ENCODE measurements around the gene ACIN1. TPM values are rescaled to one million over a fixed set of nuclear protein-coding genes. Genes with fewer than 3 reads are reported as not detected.

The ACIN1 gene
- polyA plus RNA-seq, 1 donor (not counting 4 experiments of a cell fraction or from before 2014, with no cell fraction given), result 104 TPM

GRCh38 chr14:23067847-23068788 lies 26.8 kb downstream of the ACIN1 start:
- Histone ChIP-seq H3K27me3 (ENCODE audit: control insufficient read depth, extremely low read depth, insufficient read depth, low read length) (no peaks in the 10 kb centered on the region), H3K27ac (ENCODE audit: control insufficient read depth, insufficient read depth, low read length) (no peak overlapping the region), H3K79me2 (ENCODE audit: control insufficient read depth, insufficient read depth, low read length) (peaks cover 53% of the 10 kb centered on the region), H2AFZ (ENCODE audit: control insufficient read depth, low read length) (no peak overlapping the region), H3K4me1 (ENCODE audit: control insufficient read depth, extremely low read depth, insufficient read depth, low read length) (peaks cover 23% of the 10 kb centered on the region), H4K20me1 (ENCODE audit: control insufficient read depth, extremely low read depth, insufficient read depth, low read length) (peaks cover 19% of the 10 kb centered on the region), H3K4me2 (ENCODE audit: control insufficient read depth, extremely low read depth, insufficient read depth, low read depth, low read length) (peak overlapping the region; percentile 47), H3K9me1 (ENCODE audit: control insufficient read depth, extremely low read depth, insufficient read depth, low read length) (peaks cover 4% of the 10 kb centered on the region), H3K9me3 (ENCODE audit: control insufficient read depth, low read depth, low read length) (no peaks in the 10 kb centered on the region), H3K9ac (ENCODE audit: control insufficient read depth, extremely low read depth, insufficient read depth, low read length) (no peak overlapping the region), H3K4me3 (ENCODE audit: control insufficient read depth in 2 of 3, extremely low read depth in 1 of 3, insufficient read depth in 2 of 3, low read depth in 1 of 3, low read length in 3 of 3) (no peak overlapping the region), H3K36me3 (ENCODE audit: control insufficient read depth in 2 of 2, extremely low read depth in 1 of 2, insufficient read depth in 2 of 2, low read length in 2 of 2) (peaks cover 48 to 62% of the 10 kb centered on the region in 2 experiments)
- TF ChIP-seq, protein P1, sequence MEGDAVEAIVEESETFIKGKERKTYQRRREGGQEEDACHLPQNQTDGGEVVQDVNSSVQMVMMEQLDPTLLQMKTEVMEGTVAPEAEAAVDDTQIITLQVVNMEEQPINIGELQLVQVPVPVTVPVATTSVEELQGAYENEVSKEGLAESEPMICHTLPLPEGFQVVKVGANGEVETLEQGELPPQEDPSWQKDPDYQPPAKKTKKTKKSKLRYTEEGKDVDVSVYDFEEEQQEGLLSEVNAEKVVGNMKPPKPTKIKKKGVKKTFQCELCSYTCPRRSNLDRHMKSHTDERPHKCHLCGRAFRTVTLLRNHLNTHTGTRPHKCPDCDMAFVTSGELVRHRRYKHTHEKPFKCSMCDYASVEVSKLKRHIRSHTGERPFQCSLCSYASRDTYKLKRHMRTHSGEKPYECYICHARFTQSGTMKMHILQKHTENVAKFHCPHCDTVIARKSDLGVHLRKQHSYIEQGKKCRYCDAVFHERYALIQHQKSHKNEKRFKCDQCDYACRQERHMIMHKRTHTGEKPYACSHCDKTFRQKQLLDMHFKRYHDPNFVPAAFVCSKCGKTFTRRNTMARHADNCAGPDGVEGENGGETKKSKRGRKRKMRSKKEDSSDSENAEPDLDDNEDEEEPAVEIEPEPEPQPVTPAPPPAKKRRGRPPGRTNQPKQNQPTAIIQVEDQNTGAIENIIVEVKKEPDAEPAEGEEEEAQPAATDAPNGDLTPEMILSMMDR (optimal IDR thresholded peaks at IDR 0.05 in 1 of 3, IDR thresholded peaks at IDR 0.05 in 1 of 3, conservative IDR thresholded peaks at IDR 0.05 in 1 of 3; ENCODE audit: extremely low read depth in 1 of 3, insufficient read depth in 2 of 3, low read length in 3 of 3), result no peak
- TF ChIP-seq EZH2 (IDR thresholded peaks at IDR 0.05; ENCODE audit: low read length), result no peak
- no peak for FAIRE-seq
- dilution Hi-C loops (cut with MboI; ENCODE audit: extremely low pct_ligation_motif_present, low sequenced_read_pairs), result no loop called here
- no peak for DNase-seq (ENCODE audit: low read depth, low spot score)

DNA sequence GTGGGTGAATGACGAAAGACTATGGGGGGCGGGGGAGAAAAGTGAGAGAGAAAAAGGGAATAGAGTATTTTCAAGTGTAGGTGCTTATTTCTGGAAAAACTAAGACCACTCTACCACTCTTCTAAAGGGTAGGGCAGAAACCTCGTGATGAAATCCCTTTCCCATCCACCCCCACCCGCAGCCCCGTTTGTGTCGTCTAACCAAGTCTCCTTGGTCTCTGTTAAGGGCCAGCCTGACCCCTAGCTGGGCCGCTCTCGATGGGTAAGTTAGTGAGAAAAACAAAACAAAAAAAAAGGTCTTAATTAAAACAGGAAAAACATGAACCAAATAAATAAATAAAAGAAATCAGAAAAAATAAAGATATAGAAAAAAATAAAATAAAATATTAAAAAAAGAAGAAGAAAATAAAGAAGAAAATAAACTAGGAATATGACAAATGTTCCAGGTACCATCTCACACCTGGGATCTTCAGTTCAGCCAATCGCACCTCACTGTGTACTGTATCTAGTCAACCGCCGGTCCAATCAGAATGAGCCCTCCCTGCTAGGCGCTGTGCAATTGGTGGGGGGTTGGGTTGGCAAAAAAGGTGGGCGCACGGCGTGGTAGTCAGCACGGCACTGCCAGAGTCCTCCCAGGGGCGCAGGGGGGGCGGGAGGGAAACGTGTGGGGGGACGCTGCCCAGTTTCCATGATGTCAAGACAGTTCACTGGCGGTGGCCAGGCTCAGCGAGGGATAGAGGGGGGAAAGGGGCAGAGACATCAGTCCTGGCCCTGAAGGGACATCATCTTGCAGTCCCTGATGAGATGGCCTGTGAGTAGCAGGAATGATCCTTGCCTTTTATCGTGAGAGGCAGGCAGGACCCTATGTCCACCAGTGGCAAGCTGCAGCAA lies 27.8 kb downstream of the ACIN1 start:
- Histone ChIP-seq H3K9me1 (ENCODE audit: control insufficient read depth, extremely low read depth, insufficient read depth, low read length) (peaks cover 4% of the 10 kb centered on the region), H3K4me2 (ENCODE audit: control insufficient read depth, extremely low read depth, insufficient read depth, low read depth, low read length) (no peak overlapping the region), H3K27me3 (ENCODE audit: control insufficient read depth, extremely low read depth, insufficient read depth, low read length) (no peaks in the 10 kb centered on the region), H3K27ac (ENCODE audit: control insufficient read depth, insufficient read depth, low read length) (no peak overlapping the region), H3K9ac (ENCODE audit: control insufficient read depth, extremely low read depth, insufficient read depth, low read length) (no peak overlapping the region), H3K36me3 (ENCODE audit: control insufficient read depth in 2 of 2, extremely low read depth in 1 of 2, insufficient read depth in 2 of 2, low read length in 2 of 2) (peaks cover 54 to 66% of the 10 kb centered on the region in 2 experiments), H3K9me3 (ENCODE audit: control insufficient read depth, low read depth, low read length) (no peaks in the 10 kb centered on the region), H4K20me1 (ENCODE audit: control insufficient read depth, extremely low read depth, insufficient read depth, low read length) (peaks cover 19% of the 10 kb centered on the region), H3K4me3 (ENCODE audit: control insufficient read depth in 2 of 3, extremely low read depth in 1 of 3, insufficient read depth in 2 of 3, low read depth in 1 of 3, low read length in 3 of 3) (no peak overlapping the region), H3K79me2 (ENCODE audit: control insufficient read depth, insufficient read depth, low read length) (peaks cover 51% of the 10 kb centered on the region), H2AFZ (ENCODE audit: control insufficient read depth, low read length) (no peak overlapping the region), H3K4me1 (ENCODE audit: control insufficient read depth, extremely low read depth, insufficient read depth, low read length) (peaks cover 28% of the 10 kb centered on the region)
- dilution Hi-C loops (cut with MboI; ENCODE audit: extremely low pct_ligation_motif_present, low sequenced_read_pairs), result no loop called here
- FAIRE-seq (no peak), DNase-seq (ENCODE audit: low read depth, low spot score) (no peak)
- TF ChIP-seq, protein P1 (optimal IDR thresholded peaks at IDR 0.05 in 1 of 3, IDR thresholded peaks at IDR 0.05 in 1 of 3, conservative IDR thresholded peaks at IDR 0.05 in 1 of 3; ENCODE audit: extremely low read depth in 1 of 3, insufficient read depth in 2 of 3, low read length in 3 of 3), result no peak
- no peak for TF ChIP-seq EZH2 (IDR thresholded peaks at IDR 0.05; ENCODE audit: low read length)

All from keratinocyte (primary cell).